Skin of body (tissue), 1 donor: ENCODE measurements around the gene ZNF570. TPM values are rescaled to one million over a fixed set of nuclear protein-coding genes. Genes with fewer than 3 reads are reported as not detected.

ENCODE experiments used
- total RNA-seq: library from RNA; depleted of rRNA; stranded (reverse); fragments of >200 nt; gene quantifications from one replicate; pipeline ENCODE4 v1.2.3, GENCODE V29; 2014

Gene ZNF570
- total RNA-seq, 1 donor from 2014 or later, result 7.2 TPM

Other genes starting within 250 kb of the ZNF570 start
- gene ZNF527, start 98.3 kb upstream of the ZNF570 start, total RNA-seq, result 9.3 TPM
- 11.3 TPM for gene ZNF569, start 1.9 kb upstream of the ZNF570 start, total RNA-seq
- 7.7 TPM for gene ZNF793, start 37.6 kb downstream of the ZNF570 start, total RNA-seq
- gene ZNF571, start 125.4 kb downstream of the ZNF570 start, total RNA-seq, result 7.4 TPM
- 2.4 TPM for gene ZNF540, start 125.5 kb downstream of the ZNF570 start, total RNA-seq
- 22.0 TPM for gene ZFP30, start 186.1 kb downstream of the ZNF570 start, total RNA-seq